ENCODE results near the gene GNB1L. TPM values are rescaled to one million over a fixed set of nuclear protein-coding genes. Genes with fewer than 3 reads are reported as not detected.

The GNB1L gene
- total RNA-seq, 4 donors from 2014 or later, result 4.6 to 8.7 (median 6.8) TPM

- 84% methylated on average over 18 of the region's 18 CpGs for WGBS
- Histone ChIP-seq H3K27me3 (no peaks in the 10 kb centered on the region), H3K4me3 (no peak overlapping the region), H3K9me3 (no peaks in the 10 kb centered on the region), H3K36me3 (peaks cover 0 to 17% (median 5%) of the 10 kb centered on the region in 4 donors), H3K4me1 (peaks cover 0 to 5% (median 0%) of the 10 kb centered on the region in 4 donors), H3K27ac (replicated peaks in 1 of 4) (no peak overlapping the region)
- intact Hi-C loops (cut with DNase I), result no loop called here
- TF ChIP-seq CTCF (IDR thresholded peaks at IDR 0.05) (no peak), POLR2AphosphoS5 (IDR thresholded peaks at IDR 0.05) (no peak), POLR2A (IDR thresholded peaks at IDR 0.05; ENCODE audit: low read depth) (no peak), EP300 (IDR thresholded peaks at IDR 0.05) (no peak)
- DNase-seq (ENCODE audit: extremely low spot score), result no peak
Observed at GRCh38 chr22:19815093-19815822, 39.4 kb downstream of the GNB1L start.

GRCh38 chr22:19814428-19814827 lies 40.2 kb downstream of the GNB1L start:
- Histone ChIP-seq H3K4me3 (no peak overlapping the region), H3K27me3 (no peaks in the 10 kb centered on the region), H3K4me1 (peaks cover 0 to 5% (median 0%) of the 10 kb centered on the region in 4 donors), H3K27ac (replicated peaks in 1 of 4) (no peak overlapping the region), H3K9me3 (no peaks in the 10 kb centered on the region), H3K36me3 (peaks cover 0 to 11% (median 2%) of the 10 kb centered on the region in 4 donors)
- 90% methylated on average over 5 of the region's 5 CpGs for WGBS
- intact Hi-C loops (cut with DNase I), result no loop called here
- no peak for TF ChIP-seq CTCF (IDR thresholded peaks at IDR 0.05)
- TF ChIP-seq EP300 (IDR thresholded peaks at IDR 0.05), result no peak
- no peak for TF ChIP-seq POLR2A (IDR thresholded peaks at IDR 0.05; ENCODE audit: low read depth)
- no peak for TF ChIP-seq POLR2AphosphoS5 (IDR thresholded peaks at IDR 0.05)
- DNase-seq (ENCODE audit: extremely low spot score), result no peak

DNA sequence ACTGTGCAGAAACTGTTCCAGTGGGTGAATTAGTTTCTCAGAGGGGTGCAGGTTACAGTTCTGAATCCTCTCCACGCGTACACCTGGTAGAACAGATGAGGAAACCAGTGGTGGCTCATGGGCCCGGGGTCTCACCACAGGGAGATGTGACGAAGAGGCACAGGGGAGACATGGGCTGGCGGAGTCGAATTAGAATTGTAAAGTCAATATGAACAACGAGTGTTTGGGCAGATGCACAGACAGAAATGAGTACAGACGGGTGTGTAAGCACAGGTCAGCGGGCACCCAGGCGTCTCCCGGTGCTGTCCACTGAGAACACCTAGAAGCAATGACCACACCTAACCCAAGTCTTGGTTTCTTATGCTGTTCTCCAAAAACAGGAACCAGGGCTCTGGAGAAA lies 41.8 kb downstream of the GNB1L start:
- TF ChIP-seq CTCF (IDR thresholded peaks at IDR 0.05) (no peak), POLR2AphosphoS5 (IDR thresholded peaks at IDR 0.05) (no peak), POLR2A (IDR thresholded peaks at IDR 0.05; ENCODE audit: low read depth) (no peak), EP300 (IDR thresholded peaks at IDR 0.05) (no peak)
- H3K27me3 ChIP-seq, result no peaks in the 10 kb centered on the region
- intact Hi-C loops (cut with DNase I), result no loop called here
- no peaks in the 10 kb centered on the region for H3K9me3 ChIP-seq
- no peak overlapping the region for H3K4me3 ChIP-seq
- no peak for DNase-seq (ENCODE audit: extremely low spot score)
- no peak overlapping the region for H3K27ac ChIP-seq (replicated peaks in 1 of 4)
- 92% methylated on average over 11 of the region's 11 CpGs for WGBS
- H3K36me3 ChIP-seq, result peaks cover 0 to 10% (median 2%) of the 10 kb centered on the region in 4 donors
- peaks cover 0 to 5% (median 0%) of the 10 kb centered on the region in 4 donors for H3K4me1 ChIP-seq

DNA sequence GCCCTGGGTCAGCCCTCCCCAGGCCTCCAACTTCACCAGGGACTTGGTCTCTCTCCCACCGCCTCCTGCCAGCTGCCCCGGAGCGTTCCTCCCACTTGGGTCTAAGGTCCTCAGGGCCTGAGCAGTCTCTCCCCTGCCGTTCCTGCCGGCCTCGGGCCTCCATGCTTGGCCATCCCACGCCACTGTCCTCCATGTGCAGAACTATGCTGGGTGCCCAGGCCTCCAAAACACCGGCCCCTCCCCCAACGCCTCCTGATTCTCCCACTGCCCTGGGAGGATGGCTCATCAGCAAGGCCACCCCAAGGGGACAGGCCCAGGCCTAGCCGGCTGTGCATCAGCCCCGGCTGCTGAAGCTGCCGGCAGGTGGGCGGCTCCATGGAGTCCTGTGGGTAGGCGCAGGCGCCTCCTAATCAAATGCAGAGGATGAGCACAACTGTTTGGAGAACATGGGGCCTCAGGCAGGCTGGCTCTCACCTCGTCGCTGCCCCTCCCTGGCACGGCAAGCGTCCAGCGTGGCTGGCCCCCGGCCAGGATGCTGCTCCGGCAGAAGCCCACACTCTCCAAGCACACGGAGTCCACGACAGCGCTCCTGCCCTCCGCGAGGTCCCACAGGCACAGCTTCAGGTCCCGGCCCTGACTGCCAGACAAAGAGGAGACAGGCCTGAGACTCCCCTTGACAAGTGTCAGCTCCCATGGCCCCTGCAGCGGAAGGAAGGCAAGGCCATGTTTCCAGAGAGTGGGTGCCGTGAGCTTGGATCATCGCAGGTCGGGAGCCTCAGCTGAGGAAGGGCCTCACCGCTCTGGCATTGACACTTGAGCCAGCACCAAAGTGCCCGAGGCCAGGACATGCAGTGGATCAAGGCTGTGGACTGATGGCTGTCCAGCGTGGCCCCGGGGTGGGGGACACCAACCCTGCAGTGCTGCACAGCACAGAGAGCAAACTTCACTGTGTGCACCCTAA lies 42.6 kb downstream of the GNB1L start:
- Histone ChIP-seq H3K27me3 (no peaks in the 10 kb centered on the region), H3K4me1 (peaks cover 0 to 5% (median 0%) of the 10 kb centered on the region in 4 donors), H3K9me3 (no peaks in the 10 kb centered on the region), H3K36me3 (peaks cover 0 to 10% (median 2%) of the 10 kb centered on the region in 4 donors), H3K27ac (replicated peaks in 1 of 4) (no peak overlapping the region), H3K4me3 (no peak overlapping the region)
- intact Hi-C loops (cut with DNase I), result no loop called here
- 78% methylated on average over 22 of the region's 36 CpGs for WGBS
- no peak for TF ChIP-seq CTCF (IDR thresholded peaks at IDR 0.05)
- TF ChIP-seq EP300 (IDR thresholded peaks at IDR 0.05), result no peak
- no peak for TF ChIP-seq POLR2AphosphoS5 (IDR thresholded peaks at IDR 0.05)
- no peak for TF ChIP-seq POLR2A (IDR thresholded peaks at IDR 0.05; ENCODE audit: low read depth)
- DNase-seq (ENCODE audit: extremely low spot score), result no peak

All from esophagus muscularis mucosa (tissue), 4 donors.